ACC112 (cell line): Measurements from ENCODE around the gene MTCL1.

ENCODE experiments used
- H2AFZ ChIP-seq: fragments of 200-600 bp; sonication (generic); one replicate; pipeline ENCODE4 v1.6.0; 2017; ENCODE audit warnings: antibody characterized with exemption, low read length; ENCODE audit not compliant: unreplicated experiment
- H3K27ac ChIP-seq: fragments of 200-600 bp; sonication (generic); 2 replicates; pipeline ENCODE4 v1.5.1; 2014; ENCODE audit warnings: low read depth, mild to moderate bottlenecking, antibody characterized with exemption, low read length, moderate library complexity
- H3K27me3 ChIP-seq: fragments of 200-600 bp; sonication (generic); 2 replicates; pipeline ENCODE4 v1.6.1; 2014; ENCODE audit warnings: mild to moderate bottlenecking, antibody characterized with exemption, low read length, moderate library complexity, mixed read lengths; ENCODE audit not compliant: insufficient read depth
- H3K36me3 ChIP-seq: fragments of 200-600 bp; sonication (generic); 2 replicates; pipeline ENCODE4 v1.6.1; 2016; ENCODE audit warnings: mild to moderate bottlenecking, antibody characterized with exemption, low read length, moderate library complexity, mixed read lengths; ENCODE audit not compliant: insufficient read depth
- H3K4me1 ChIP-seq: fragments of 200-600 bp; sonication (generic); one replicate; pipeline ENCODE4 v1.6.1; 2016; ENCODE audit warnings: low read length, mixed read lengths; ENCODE audit not compliant: insufficient read depth, unreplicated experiment, control insufficient read depth
- H3K4me3 ChIP-seq: fragments of 200-600 bp; sonication (generic); 2 replicates; pipeline ENCODE4 v1.5.1; 2014; ENCODE audit warnings: mild to moderate bottlenecking, low read depth, low read length
- H3K79me2 ChIP-seq: fragments of 200-600 bp; sonication (generic); one replicate; pipeline ENCODE4 v1.6.0; 2016; ENCODE audit warnings: low read length; ENCODE audit not compliant: control insufficient read depth, unreplicated experiment, insufficient read depth

MTCL1 gene

GRCh38 chr18:8802017-8802672 is 96.8 kb downstream of the MTCL1 start:
- Histone ChIP-seq H3K4me1 (peaks cover 30% of the 10 kb centered on the region), H3K27me3 (no peaks in the 10 kb centered on the region), H3K36me3 (peaks cover 34% of the 10 kb centered on the region; the same call in 1 of the 2 replicates), H3K79me2 (no peaks in the 10 kb centered on the region), H3K27ac (no peak overlapping the region), H2AFZ (no peak overlapping the region), H3K4me3 (no peak overlapping the region)

GRCh38 chr18:8803063-8803795 is 97.9 kb downstream of the MTCL1 start:
- Histone ChIP-seq H3K27ac (no peak overlapping the region), H3K36me3 (peaks cover 28% of the 10 kb centered on the region; the same call in 1 of the 2 replicates), H2AFZ (no peak overlapping the region), H3K4me3 (no peak overlapping the region), H3K4me1 (peaks cover 23% of the 10 kb centered on the region), H3K79me2 (no peaks in the 10 kb centered on the region), H3K27me3 (no peaks in the 10 kb centered on the region)

- H3K36me3 ChIP-seq, result peaks cover 24% of the 10 kb centered on the region; the same call in 1 of the 2 replicates
- peaks cover 23% of the 10 kb centered on the region for H3K4me1 ChIP-seq
- H3K27me3 ChIP-seq, result no peaks in the 10 kb centered on the region
- H2AFZ ChIP-seq, result no peak overlapping the region
- H3K27ac ChIP-seq, result no peak overlapping the region
- no peaks in the 10 kb centered on the region for H3K79me2 ChIP-seq
- H3K4me3 ChIP-seq, result no peak overlapping the region
Observed at GRCh38 chr18:8803957-8804356, 98.6 kb downstream of the MTCL1 start.

- no peaks in the 10 kb centered on the region for H3K27me3 ChIP-seq
- peaks cover 11% of the 10 kb centered on the region; the same call in 1 of the 2 replicates for H3K36me3 ChIP-seq
- no peak overlapping the region for H3K27ac ChIP-seq
- H2AFZ ChIP-seq, result no peak overlapping the region
- peaks cover 12% of the 10 kb centered on the region for H3K4me1 ChIP-seq
- no peaks in the 10 kb centered on the region for H3K79me2 ChIP-seq
- H3K4me3 ChIP-seq, result no peak overlapping the region
Observed at GRCh38 chr18:8805552-8805951, 100.2 kb downstream of the MTCL1 start.

GRCh38 chr18:8806100-8806797 is 100.9 kb downstream of the MTCL1 start:
- no peaks in the 10 kb centered on the region for H3K27me3 ChIP-seq
- peaks cover 5% of the 10 kb centered on the region for H3K4me1 ChIP-seq
- no peak overlapping the region for H2AFZ ChIP-seq
- H3K79me2 ChIP-seq, result no peaks in the 10 kb centered on the region
- no peak overlapping the region for H3K4me3 ChIP-seq
- peaks cover 11% of the 10 kb centered on the region; the same call in 1 of the 2 replicates for H3K36me3 ChIP-seq
- H3K27ac ChIP-seq, result no peak overlapping the region

- Histone ChIP-seq H3K4me3 (no peak overlapping the region), H3K27ac (no peak overlapping the region), H2AFZ (no peak overlapping the region), H3K36me3 (peaks cover 11% of the 10 kb centered on the region; the same call in 1 of the 2 replicates), H3K27me3 (no peaks in the 10 kb centered on the region), H3K79me2 (no peaks in the 10 kb centered on the region), H3K4me1 (no peaks in the 10 kb centered on the region)
Observed at GRCh38 chr18:8806798-8807487, 101.6 kb downstream of the MTCL1 start.

GRCh38 chr18:8807488-8807805 is 102.1 kb downstream of the MTCL1 start:
- Histone ChIP-seq H3K4me1 (no peaks in the 10 kb centered on the region), H3K4me3 (no peak overlapping the region), H2AFZ (no peak overlapping the region), H3K36me3 (peaks cover 6% of the 10 kb centered on the region; the same call in 1 of the 2 replicates), H3K79me2 (no peaks in the 10 kb centered on the region), H3K27me3 (no peaks in the 10 kb centered on the region), H3K27ac (no peak overlapping the region)

- H3K27ac ChIP-seq, result no peak overlapping the region
- H2AFZ ChIP-seq, result no peak overlapping the region
- 0 out of 2 replicates have a peak, but pooled peaks cover under 1% of the 10 kb centered on the region for H3K36me3 ChIP-seq
- no peaks in the 10 kb centered on the region for H3K79me2 ChIP-seq
- H3K27me3 ChIP-seq, result no peaks in the 10 kb centered on the region
- H3K4me3 ChIP-seq, result no peak overlapping the region
- no peaks in the 10 kb centered on the region for H3K4me1 ChIP-seq
Observed at GRCh38 chr18:8808001-8808400, 102.6 kb downstream of the MTCL1 start.

GRCh38 chr18:8809514-8809913 is 104.2 kb downstream of the MTCL1 start:
- peaks cover 4% of the 10 kb centered on the region; the same call in 1 of the 2 replicates for H3K36me3 ChIP-seq
- peaks cover 11% of the 10 kb centered on the region for H3K4me1 ChIP-seq
- no peaks in the 10 kb centered on the region for H3K79me2 ChIP-seq
- no peak overlapping the region for H3K4me3 ChIP-seq
- no peaks in the 10 kb centered on the region for H3K27me3 ChIP-seq
- H2AFZ ChIP-seq, result no peak overlapping the region
- no peak overlapping the region for H3K27ac ChIP-seq

GRCh38 chr18:8810157-8810556 is 104.8 kb downstream of the MTCL1 start:
- Histone ChIP-seq H3K27me3 (no peaks in the 10 kb centered on the region), H3K79me2 (no peaks in the 10 kb centered on the region), H3K4me1 (peaks cover 13% of the 10 kb centered on the region), H3K27ac (no peak overlapping the region), H3K36me3 (peaks cover 6% of the 10 kb centered on the region; the same call in 1 of the 2 replicates), H2AFZ (no peak overlapping the region), H3K4me3 (no peak overlapping the region)
